NCI-H187 (cell line): Measurements from ENCODE around the gene FBXO4.
"Not testable (repeated sequence)": the region's sequence is repeated elsewhere in the genome, so short reads cannot be mapped to it uniquely, and the experiment has no call there.

ENCODE experiments used
- DNase-seq, 2 experiments: peaks; one replicate each; lab custom pipeline; 2025; lab: John Stamatoyannopoulos, UW

Gene FBXO4

DNA sequence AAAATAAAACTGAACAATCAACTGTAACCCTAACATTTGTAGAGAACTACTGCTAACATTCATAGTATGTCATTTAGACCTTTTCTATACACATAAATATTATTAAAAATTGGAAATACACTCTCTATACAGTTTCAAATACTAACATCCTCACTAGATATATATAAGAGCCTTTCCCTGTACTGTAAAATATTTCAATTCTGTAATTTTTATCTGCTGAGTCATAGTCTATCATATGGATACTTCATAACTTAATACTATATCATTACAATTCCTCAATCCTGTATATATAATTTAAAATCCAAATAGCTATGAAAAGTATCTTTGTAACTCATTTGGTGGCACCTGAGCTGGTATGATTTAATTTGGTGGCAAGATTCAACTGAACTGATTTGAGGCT, 55.8 kb downstream of the FBXO4 start:
- DNase-seq = no peak

DNA sequence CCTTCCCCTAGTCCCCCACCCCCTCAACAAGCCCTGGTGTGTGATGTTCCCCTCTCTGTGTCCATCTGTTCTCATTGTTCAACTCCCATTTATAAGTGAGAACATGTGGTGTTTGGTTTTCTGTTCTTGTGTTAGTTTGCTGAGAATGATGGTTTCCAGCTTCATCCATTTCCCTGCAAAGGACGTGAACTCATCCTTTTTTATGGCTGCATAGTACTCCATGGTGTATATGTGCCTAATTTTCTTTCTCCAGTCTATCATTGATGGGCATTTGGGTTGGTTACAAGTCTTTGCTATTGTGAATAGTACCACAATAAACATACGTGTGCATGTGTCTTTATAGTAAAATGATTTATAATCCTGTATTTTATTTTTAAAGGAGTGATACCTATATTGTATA, 57.8 kb downstream of the FBXO4 start:
- DNase-seq = not testable (repeated sequence)

DNA sequence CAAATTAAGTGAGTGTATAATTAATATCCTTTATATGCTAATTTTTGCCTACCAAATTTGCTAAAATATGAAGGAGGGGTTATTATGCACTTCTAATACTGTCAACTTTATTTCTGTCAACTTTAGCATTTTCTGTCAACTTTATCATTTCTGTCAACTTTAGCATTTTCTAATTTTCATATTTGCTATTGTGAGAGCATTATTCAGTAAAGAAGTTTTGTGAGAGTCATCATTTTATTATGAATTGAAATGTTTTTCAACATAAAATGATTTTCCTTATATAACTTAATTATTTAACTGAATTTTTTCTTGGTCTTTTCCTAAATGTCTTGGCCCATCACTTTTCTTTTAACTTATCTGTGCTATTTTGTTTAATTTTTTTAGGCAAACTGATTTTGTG, 58.2 kb downstream of the FBXO4 start:
- no peak for DNase-seq

DNA sequence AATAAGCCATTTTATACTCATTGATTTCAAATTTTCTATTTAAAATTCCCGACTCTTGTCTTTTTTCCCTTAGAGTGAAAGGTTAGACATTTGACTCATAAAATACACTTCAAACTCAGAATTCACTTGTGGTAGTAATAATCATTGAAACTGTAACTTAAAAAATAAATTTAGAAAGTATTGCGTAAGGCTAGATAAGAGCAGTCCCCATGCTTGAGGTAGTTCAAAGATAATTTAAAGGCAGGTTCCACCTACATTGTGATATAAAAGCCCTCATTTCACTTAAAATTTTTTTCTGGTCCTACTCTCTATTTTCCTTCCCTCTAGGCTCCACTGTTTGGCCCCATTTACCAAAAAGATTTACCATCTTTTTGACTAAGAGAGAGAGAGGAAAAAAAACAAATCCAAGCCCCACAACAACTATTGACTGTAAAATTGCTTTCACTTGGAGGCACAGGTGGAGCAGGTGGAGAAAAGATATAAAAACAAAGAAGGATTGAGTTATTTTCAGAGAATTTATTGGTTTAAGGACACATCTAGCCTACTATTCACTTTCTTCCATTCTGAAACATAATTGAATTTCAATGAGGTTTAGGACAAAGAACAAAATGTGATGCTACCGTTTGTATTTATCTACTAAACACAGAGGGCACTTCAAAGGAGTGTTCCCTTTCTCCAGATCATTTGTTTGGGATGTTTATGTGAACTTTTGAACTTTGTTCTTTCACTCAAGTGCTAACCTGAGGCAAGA, 61.0 kb downstream of the FBXO4 start:
- no peak for DNase-seq
